ENCODE measurements around the gene GTPBP6.

GTPBP6 gene, protein sequence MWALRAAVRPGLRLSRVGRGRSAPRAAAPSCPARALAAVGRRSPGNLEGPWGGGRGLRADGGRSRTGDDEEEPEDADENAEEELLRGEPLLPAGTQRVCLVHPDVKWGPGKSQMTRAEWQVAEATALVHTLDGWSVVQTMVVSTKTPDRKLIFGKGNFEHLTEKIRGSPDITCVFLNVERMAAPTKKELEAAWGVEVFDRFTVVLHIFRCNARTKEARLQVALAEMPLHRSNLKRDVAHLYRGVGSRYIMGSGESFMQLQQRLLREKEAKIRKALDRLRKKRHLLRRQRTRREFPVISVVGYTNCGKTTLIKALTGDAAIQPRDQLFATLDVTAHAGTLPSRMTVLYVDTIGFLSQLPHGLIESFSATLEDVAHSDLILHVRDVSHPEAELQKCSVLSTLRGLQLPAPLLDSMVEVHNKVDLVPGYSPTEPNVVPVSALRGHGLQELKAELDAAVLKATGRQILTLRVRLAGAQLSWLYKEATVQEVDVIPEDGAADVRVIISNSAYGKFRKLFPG

GRCh38 chrX:318739-319578 lies at the start of gene GTPBP6:
GTPBP6 (minus strand) TSS chrX:318796; CDS start chrX:318787, 9 bp downstream.
- H3K9me2 ChIP-seq (ENCODE audit: low read depth, low read length) = no peaks in the 10 kb centered on the region
- peak within 1 kb of the TSS; percentile 80 for H3K4me2 ChIP-seq (ENCODE audit: low read length)
- no peak within 1 kb of the TSS for H2AFZ ChIP-seq (ENCODE audit: low read length)
- H3K9me3 ChIP-seq (ENCODE audit: low read length) = no peaks in the 10 kb centered on the region
- H4K20me1 ChIP-seq (ENCODE audit: insufficient read depth, low read length) = no peaks in the 10 kb centered on the region
- H3K27ac ChIP-seq (ENCODE audit: low read depth, low read length, poor library complexity, severe bottlenecking) = peak within 1 kb of the TSS; percentile 81
- H3K79me2 ChIP-seq (ENCODE audit: insufficient read depth, low read length) = no peaks in the 10 kb centered on the region
- peak within 1 kb of the TSS; percentile 96 for H3K4me3 ChIP-seq (ENCODE audit: low read depth, low read length, poor library complexity, severe bottlenecking)
- H3K4me1 ChIP-seq (ENCODE audit: insufficient read depth, low read length, severe bottlenecking) = peaks cover 15% of the 10 kb centered on the region
- no peaks in the 10 kb centered on the region for H3K27me3 ChIP-seq (ENCODE audit: insufficient read depth, low read length)
- H3F3A ChIP-seq (ENCODE audit: insufficient read depth, low read length) = peaks cover 5% of the 10 kb centered on the region; the same call in 1 of the 2 replicates
- TF ChIP-seq EZH2 (IDR thresholded peaks at IDR 0.05; ENCODE audit: borderline replicate concordance, low read length) = no peak
- TF ChIP-seq CTCF (IDR thresholded peaks at IDR 0.05; ENCODE audit: low read length) = no peak
- peak within 1 kb of the TSS; percentile 98 for H3K9ac ChIP-seq (ENCODE audit: low read length)
- peaks cover 27% of the 10 kb centered on the region for H3K36me3 ChIP-seq (ENCODE audit: insufficient read depth, low read length)

GRCh38 chrX:367866-368265 lies 49.3 kb upstream of the GTPBP6 start:
- Histone ChIP-seq H3K9me3 (ENCODE audit: low read length) (no peaks in the 10 kb centered on the region), H3K27ac (ENCODE audit: low read depth, low read length, poor library complexity, severe bottlenecking) (peak overlapping the region; percentile 97), H3K27me3 (ENCODE audit: insufficient read depth, low read length) (no peaks in the 10 kb centered on the region), H3K4me3 (ENCODE audit: low read depth, low read length, poor library complexity, severe bottlenecking) (no peak overlapping the region), H3K4me1 (ENCODE audit: insufficient read depth, low read length, severe bottlenecking) (peaks cover 52% of the 10 kb centered on the region), H3K4me2 (ENCODE audit: low read length) (no peak overlapping the region), H3K36me3 (ENCODE audit: insufficient read depth, low read length) (peaks cover 27% of the 10 kb centered on the region), H3K9me2 (ENCODE audit: low read depth, low read length) (no peaks in the 10 kb centered on the region), H2AFZ (ENCODE audit: low read length) (no peak overlapping the region), H3K79me2 (ENCODE audit: insufficient read depth, low read length) (peaks cover 27% of the 10 kb centered on the region), H3F3A (ENCODE audit: insufficient read depth, low read length) (no peaks in the 10 kb centered on the region), H3K9ac (ENCODE audit: low read length) (no peak overlapping the region; the same call in 1 of the 2 replicates), H4K20me1 (ENCODE audit: insufficient read depth, low read length) (no peaks in the 10 kb centered on the region)
- TF ChIP-seq EZH2 (IDR thresholded peaks at IDR 0.05; ENCODE audit: borderline replicate concordance, low read length) (no peak), CTCF (IDR thresholded peaks at IDR 0.05; ENCODE audit: low read length) (no peak)

DNA sequence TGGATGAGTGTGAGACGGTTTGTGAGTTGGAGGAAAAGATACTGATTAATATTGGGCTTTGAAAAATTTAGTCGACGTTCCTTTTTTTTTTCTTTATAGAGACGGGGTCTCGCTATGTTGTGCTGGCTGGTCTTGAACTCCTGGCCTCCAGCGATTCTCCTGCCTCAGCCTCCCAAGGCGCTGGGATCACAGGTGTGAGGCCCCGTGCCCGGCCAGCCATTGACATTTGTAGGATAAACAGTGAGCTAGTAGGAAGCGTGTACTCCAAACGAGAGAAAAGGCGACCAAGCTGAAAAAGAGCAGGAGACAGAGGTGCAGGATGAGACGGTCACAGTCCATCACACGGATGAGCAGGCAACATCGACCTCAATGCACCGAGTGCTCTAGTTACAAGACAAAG lies 48.8 kb upstream of the GTPBP6 start:
- Histone ChIP-seq H3K9me3 (ENCODE audit: low read length) (no peaks in the 10 kb centered on the region), H3K27me3 (ENCODE audit: insufficient read depth, low read length) (no peaks in the 10 kb centered on the region), H3K4me3 (ENCODE audit: low read depth, low read length, poor library complexity, severe bottlenecking) (no peak overlapping the region), H2AFZ (ENCODE audit: low read length) (no peak overlapping the region), H3K4me2 (ENCODE audit: low read length) (no peak overlapping the region), H3K4me1 (ENCODE audit: insufficient read depth, low read length, severe bottlenecking) (peaks cover 48% of the 10 kb centered on the region), H3K27ac (ENCODE audit: low read depth, low read length, poor library complexity, severe bottlenecking) (peak overlapping the region; percentile 97), H3F3A (ENCODE audit: insufficient read depth, low read length) (no peaks in the 10 kb centered on the region), H3K36me3 (ENCODE audit: insufficient read depth, low read length) (peaks cover 32% of the 10 kb centered on the region), H3K9me2 (ENCODE audit: low read depth, low read length) (no peaks in the 10 kb centered on the region), H4K20me1 (ENCODE audit: insufficient read depth, low read length) (no peaks in the 10 kb centered on the region), H3K9ac (ENCODE audit: low read length) (no peak overlapping the region; the same call in 1 of the 2 replicates), H3K79me2 (ENCODE audit: insufficient read depth, low read length) (peaks cover 30% of the 10 kb centered on the region)
- no peak for TF ChIP-seq CTCF (IDR thresholded peaks at IDR 0.05; ENCODE audit: low read length)
- no peak for TF ChIP-seq EZH2 (IDR thresholded peaks at IDR 0.05; ENCODE audit: borderline replicate concordance, low read length)

Measured in OCI-LY1 (cell line).